GM21515 (cell line): ENCODE measurements around the gene FGF18.

Experiments used
- ATAC-seq: cut with Tn5 transposase; IDR thresholded peaks from one replicate; pipeline ENCODE4 v1.9.1; 2021; ENCODE audit not compliant: unreplicated experiment

Gene FGF18

DNA sequence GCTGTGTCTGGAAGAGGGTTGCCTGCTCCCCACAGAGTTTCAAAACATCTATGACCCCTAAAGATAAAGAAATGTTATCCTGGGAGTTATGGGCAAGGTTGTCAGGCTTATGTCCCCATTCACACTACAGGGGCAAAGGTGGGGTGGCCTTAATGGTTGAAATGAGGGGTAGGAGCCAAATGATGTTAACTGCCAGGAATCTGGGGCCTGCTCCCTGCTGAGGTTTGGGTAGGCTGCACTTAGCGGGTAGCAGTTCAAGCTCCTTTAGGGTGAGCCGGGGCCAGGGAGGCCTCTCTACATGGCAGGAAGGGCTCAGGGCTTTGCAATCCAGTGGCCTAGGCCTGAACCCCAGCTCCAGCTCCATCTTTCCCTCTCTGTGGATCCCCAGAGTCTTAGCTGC is 3.0 kb downstream of the FGF18 start:
- no peak for ATAC-seq

DNA sequence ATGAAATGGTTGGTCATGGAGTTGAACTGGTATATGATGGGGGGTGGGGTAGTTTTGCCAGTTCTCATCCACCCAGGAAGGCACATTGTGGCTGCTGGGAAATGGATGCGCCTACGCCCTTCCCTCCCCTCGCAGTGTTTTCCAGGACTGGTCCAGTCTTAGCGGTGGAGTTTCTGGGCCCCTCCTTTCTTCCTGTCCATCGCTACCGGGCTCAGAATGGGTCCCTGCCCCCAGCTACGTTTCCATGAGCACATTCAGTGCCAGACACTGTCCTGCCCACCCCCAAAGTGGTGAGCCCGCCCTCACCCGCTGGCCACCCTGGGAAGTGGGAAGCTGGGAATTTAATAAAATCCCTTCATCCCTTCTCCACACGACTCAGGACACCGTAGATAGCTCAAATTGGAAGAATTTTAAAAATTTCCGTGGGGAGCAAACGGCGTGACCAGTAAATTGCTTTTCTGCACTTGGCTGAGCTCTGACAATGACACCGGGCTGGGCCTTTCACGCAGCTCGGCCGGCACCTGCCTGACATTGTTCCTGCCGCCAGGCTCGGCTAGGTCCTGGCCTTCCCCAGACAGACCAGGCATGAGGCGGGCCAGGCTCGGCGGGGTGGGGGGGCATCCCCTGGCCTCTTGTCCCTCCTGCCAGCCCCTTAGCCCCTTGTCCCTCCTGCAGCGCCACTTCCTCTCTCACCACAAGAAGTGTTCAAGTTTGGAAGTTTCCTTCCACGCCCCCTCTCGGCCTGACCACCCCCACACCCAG is 3.6 kb downstream of the FGF18 start:
- no peak for ATAC-seq

DNA sequence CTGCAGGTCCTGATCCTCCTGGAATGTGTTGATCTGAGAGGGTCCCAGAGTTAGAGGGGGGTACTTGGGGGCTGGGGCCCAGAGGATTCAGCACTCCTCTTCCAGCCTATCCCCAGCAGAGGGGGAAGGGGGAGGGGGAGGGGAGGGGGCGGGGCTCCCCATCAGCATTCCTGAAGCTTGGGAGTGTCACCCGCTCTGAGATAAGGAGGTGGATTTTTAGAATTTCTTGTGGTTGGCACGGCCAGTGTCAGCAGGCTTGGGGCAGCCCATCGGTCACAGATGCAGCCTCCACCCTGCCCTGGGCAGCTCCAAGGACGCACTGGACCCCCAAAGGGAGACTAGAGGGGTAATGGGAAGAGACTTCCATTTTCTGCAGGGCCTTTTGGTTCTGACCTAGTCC is 5.3 kb downstream of the FGF18 start:
- no peak for ATAC-seq

DNA sequence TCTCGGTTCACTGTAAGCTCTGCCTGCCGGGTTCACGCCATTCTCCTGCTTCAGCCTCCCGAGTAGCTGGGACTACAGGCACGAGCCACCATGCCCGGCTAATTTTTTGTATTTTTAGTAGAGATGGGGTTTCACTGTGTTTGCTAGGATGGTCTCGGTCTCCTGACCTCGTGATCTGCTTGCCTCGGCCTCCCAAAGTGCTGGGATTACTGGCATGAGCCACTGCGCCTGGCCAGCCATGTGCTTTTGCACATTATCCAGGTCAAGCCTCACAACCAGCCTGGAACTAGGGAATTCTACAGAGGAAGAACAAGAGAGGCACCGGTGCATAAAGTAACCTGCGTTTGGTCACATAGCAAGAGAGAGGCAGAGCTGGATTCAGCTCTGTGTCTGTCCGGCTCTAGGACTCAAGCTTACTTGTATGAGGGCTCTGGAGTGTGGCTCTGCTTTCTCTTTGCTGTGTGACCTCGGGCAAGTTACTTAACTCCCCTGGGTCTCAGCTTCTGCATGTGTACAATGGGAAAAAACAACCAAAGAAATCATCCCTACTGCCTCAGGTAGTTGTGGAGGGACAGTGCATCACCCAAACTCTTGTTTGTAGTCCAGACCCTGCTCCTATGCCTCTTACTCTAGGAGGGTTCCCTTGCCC is 6.3 kb downstream of the FGF18 start:
- no peak for ATAC-seq

DNA sequence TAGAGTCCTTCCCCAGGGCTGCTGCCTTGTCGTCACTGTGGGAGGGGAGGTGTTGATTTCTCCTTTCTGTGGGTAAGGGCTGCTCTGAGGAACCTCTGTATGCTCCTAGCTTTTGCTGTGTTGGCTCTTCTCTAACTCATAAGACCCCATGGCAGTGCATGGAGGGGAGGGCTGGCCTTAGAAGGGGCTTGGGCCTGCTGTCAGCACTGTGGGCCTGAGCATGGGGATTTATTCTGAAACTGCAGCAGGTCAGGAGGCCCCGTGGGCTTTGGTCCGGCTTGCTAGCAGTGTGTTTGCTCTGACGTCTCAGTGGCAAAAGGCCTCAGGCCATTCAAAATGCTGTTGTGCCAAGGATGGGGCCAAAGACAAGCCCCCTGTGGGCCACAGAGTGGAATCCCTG is 6.8 kb downstream of the FGF18 start:
- no peak for ATAC-seq

DNA sequence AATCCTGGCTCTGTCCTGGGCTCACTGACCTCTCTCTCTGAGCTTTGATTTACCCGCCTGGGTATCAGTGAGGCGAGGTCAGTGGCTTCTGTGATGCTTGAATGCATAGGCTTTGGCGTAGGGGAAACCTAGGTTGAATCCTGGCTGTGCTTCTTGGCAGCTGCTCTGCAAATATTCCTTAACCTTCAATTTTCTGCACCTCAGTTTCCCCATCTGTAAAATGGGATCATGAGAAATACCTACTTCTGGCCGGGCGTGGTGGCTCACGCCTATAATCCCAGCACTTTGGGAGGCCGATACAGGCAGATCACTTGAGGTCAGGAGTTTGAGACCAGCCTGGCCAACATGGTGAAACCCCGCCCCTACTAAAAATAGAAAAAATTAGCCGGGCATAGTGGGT is 7.2 kb downstream of the FGF18 start:
- ATAC-seq = no peak

DNA sequence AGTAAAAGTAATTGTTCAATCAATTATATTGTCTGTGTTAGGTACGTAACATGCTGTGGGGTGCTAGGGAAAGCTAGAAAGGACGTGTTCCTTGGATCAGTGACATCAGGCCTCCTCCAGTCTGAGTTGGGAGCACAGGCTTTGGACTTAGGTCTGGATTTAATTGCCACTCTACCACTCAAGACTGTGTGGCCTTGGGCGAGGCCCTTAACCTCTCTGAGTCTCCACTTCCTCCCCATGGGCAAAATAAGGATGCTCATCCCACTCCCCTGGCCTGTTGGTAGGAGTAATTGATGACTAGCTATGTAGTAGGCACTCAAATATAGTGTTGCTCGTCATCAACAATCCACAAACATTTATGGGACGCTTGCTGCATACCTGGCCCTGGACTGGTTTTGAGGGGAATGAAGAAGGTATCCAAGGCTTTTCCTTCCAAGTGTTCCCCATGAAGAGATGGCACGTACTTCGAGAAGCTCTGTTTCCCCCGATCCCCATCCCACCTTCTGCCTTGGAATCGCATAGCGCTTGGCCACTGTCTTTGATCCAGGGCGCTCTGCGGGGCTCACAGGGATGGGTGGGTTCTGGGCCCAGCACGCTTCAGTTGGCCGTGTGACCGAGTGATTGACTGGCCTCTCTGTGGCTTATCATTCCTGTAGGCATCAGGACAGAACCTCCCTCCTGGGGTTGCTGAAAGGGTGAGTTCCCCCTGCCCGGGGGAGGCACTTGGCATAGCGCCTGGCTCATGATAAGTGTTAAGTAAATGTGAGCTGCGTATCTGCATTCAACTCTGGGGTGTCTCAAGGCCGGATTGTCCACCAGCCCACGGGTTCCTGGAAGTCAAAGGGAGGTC is 8.1 kb downstream of the FGF18 start:
- no peak for ATAC-seq

DNA sequence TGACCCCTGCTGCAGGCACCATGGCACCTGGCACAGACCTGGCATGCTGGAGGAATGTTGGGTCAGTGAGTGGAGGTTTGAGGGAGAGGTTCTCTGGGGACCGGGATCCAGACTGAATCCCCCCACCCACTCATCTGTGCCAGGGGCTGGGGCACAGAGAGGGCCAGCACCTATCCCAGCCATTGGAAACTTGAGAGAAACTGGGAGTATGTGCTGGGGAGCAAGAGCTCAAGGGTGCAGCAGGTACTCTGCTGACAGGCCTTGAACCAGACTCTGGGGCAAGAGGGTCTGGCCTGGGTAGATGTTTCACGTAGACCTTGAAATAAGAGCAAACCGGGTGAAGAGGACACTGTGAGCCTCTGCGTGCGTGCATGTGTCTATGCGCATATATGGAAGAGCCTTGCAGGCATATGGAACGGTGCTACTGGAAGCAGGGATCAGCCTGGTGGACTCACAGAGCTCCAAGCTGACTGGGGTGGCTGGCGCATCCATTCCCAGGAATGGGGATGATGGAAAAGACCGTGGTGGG is 8.8 kb downstream of the FGF18 start:
- ATAC-seq = no peak

DNA sequence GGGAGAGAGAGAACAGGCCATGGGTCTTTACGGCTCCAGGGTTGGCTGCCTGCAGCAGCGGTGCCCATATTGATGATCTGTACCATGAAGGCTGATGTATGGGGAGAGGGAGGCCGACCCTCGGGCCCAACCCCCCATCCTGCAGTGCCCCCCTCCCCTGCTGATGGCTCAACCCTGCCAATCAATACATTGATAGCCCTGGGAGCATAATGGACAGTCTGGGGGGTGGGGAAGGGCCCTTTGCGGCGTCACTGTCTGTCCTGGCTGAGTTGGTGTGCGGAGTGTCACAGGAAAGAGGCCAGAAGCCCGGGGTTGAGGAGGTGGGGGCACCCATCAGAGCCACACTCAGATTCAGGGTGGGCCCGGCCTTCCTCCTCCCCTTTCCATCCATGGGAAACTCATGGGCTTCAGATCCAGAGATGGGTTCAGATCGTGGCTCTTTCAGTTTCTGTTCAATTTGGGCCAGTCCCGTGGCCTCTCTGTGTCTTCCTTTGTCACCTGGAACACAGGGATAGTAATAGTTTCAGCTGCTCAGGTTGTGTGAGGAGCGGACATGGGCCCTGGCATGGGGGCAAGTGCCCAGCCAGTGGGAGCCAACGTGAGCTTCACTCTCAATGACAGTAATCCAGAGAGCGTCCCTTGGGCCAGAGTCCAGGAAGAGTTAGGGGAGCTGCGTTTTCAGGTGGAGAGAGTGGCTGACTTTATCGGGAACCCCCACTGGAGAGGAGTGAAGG is 9.5 kb downstream of the FGF18 start:
- ATAC-seq = no peak

DNA sequence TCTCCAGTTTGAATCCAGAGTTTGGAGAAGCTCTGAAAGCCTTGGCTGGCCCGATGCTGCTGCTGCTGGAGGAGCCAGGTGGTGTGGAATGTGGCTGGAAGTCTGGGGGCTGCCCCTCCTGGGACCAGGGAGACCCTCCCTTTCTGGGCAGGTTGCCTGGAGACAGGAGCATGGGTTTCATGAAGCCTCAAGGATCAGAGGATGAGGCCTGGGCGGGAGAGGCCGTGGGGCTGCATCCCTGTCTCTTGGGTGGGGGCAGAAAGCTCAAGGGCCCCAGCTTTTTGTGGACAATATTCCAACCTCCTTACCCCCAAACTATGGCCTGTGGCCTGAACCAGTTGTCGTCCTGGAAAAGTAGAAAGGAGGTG is 10.1 kb downstream of the FGF18 start:
- no peak for ATAC-seq

DNA sequence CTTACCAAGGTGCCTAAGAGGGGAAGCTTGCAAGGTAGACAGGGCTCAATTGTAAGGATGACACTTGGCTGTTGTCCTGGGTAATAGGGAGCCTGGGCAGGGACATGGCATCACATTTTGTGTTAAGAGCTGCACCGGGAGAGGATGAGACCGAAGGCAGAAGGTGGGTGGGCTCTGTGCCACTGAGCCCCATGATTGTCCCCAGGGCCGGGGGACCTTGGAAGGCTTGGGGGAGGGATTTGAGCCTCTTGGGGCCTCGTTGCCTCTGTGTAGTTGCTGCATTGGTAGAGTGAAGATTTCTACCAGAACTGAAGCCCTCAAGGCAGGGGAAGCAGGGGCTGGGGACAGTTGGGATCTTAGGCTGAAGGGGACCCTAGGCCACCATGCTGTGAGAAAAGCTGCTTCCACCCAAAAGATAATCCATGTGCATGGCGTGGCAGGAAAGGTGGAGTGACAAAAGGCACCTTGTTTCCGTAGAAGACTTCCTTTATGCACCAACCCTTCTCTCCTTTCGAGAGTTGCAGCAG is 11.9 kb downstream of the FGF18 start:
- no peak for ATAC-seq

DNA sequence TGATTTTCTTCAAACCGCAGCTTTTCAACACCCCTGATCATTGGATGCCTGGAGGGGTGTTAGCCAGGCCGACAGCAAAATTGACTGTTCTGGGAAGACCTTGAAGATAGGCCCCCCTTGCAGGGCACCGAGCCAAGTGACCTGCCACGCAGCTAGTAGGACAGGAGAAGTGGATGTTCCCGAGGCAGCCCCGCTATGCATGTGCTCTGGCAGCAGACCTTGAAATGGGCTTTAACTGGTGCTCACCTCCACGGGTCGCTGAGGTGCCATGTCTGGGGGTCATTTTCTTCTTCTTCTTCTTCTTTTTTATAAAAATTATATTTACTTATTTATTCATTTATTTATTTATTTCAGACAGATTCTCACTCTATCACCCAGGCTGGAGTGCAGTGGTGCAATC is 12.6 kb downstream of the FGF18 start:
- no peak for ATAC-seq

DNA sequence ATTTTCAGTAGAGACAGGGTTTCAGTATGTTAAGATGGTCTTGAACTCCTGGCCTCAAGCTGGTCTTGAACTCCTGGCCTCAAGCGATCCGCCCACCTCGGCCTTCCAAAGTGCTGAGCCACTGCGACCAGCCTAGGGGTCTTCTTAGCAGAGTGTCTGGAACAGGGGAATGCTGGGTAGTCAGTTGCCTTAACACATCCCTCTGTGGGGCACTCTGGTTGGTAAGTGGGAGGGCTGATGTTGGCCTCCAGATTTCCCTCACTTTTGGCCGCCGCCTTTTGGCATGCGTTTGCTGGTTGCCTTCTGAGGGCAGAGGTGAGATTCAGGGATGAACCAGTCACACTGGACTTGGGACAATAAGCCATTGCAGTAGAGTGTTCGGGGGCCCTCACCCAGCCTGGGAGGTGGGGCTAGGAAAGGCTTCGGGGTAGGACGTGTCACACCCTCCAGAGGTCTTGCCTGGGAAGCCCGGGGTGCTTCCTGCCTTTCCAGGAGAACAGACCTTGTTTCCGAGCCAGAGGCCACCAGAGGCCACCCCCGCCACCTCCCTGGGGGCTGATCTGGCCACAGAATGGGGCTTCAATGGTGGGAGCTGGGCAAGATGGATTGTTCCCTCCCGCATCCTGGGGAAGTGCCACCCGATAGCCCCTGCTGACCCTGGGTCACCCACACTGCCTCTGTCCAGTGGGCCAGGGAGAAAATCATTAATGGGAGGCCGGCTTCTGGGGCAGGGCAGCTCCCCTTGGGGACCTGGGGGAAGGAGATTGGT is 13.3 kb downstream of the FGF18 start:
- ATAC-seq = no peak

DNA sequence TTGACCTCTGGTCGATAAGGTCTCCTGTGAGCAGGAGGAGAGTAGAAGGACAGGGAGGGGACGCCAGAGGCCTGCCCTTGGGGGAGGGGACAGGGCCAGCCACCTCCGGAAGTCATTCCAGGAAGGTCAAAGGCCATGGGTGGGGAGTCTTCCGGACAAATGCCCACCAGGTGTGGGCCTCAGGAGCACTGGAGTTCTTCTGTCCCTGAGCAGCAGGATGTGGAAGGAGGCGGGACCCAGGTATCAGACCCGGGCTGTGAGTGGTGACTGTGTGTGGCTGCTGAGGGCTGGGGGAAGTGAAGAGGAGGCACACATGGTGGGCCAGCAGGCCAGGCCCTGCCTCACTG is 13.9 kb downstream of the FGF18 start:
- ATAC-seq = no peak

DNA sequence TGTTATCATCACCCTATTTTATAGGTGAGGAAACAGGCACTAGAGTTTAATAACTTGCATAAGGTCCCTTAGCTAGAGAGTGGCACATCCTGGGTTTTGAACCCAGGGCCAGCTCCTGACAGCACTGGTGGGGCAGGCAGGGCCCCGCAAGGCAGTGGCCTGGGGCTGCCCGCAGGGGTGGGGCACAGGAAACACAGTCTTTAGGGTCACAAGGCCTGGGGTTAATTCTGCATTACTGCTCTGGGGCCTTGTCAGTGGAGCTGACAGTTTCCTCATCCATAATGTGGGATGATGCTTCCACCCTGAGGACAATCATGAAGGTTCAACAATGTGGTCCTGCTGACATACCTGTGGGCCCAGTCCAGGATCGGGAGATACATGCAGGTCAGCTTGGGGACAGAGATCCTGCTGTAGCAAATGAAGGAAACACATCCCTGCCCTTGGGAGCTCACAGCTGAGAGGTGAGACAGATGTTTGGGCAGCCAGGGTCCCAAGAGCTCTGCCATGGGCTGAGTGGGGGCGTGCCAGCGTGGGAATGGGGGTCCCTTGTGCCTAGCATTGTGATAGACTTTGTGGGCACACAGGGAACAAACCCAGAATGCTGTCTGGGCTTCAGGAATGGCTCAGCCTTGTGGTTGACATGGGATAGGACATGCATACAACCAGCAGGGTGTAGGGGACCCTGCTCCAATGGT is 14.7 kb downstream of the FGF18 start:
- no peak for ATAC-seq

DNA sequence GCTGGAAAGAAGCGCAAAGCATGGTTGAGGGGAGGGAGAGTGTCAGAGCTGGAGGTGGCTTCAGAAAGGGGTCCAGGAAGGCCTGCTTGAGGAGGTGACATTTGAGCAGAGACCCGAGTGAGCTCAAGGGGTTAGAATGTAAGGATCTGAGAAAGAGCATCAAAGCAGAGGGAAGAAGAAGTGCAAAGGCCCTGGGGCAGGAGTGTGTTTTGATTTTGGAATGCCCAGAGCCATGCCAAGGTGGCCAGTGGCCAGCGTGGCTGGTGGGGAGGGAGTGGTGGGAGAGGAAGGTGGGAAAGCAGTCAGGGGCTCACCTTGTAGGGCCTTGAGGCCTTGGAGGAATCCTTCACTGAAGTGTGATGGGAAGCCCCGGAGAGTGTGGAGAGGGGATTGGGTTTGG is 15.4 kb downstream of the FGF18 start:
- no peak for ATAC-seq

DNA sequence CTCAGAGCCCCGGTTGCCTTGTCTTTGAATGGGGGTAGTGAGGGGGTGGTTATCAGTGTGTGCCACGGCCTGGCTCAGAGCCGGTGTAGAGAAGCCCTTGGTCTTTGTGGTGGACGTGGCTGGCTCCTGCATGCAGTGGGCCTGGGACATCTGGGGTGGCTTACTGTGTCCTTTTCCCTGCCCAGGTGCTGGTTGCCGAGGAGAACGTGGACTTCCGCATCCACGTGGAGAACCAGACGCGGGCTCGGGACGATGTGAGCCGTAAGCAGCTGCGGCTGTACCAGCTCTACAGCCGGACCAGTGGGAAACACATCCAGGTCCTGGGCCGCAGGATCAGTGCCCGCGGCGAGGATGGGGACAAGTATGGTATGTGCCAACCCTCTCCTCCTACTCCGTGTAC is 16.5 kb downstream of the FGF18 start:
- no peak for ATAC-seq

DNA sequence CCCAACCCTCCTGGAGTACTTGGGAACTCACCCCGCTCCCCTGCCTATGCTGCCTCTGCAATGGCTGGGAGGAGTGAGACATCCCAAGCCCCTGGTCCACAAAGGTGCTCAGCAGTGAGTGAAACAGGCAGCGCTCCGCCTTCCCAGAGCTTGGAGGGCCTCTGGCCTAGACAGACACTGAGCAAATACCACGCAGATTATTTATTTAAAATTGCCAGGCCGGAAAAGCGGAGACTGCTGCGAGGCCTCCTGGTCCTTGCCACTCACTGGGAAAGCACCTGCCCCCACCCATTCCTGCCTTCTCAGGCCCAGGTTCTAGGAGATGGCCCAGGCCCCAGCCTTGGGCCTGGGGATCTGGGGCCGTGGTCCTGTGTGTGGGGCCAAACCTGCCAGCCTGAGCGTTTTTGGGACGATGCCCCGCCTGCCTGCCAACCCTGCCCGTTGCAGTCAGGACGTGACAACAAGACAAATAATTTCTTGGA is 17.4 kb downstream of the FGF18 start:
- no peak for ATAC-seq

DNA sequence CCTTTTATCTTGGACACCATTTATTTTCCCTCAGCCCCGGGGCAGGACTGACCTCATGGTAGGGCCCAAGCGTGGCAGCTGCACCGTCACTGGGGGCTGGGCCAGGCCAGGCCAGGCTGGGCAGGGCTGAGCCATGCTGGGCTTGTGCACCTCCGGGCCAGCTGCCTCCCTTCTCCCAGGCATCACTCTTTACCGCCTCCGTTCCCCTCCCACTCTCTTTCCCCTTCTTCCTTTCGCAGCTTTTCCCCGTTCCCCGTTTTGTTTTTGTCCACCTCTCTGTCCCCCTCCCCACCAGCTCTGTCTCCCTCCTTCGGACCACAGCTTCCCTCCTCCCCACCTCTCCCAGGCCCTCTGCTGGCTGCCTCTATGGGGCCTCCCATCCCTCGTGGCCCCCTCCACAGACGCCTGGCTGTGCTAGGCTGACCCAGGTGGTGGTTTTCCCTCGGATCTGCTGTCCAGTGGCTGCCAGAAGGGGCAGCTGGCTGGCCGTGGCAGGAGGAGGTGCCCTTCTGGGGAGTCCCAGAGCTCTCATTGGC is 17.9 kb downstream of the FGF18 start:
- no peak for ATAC-seq
